GM12892 (cell line): ENCODE measurements around the gene PSMD1.
"Not testable (repeated sequence)": the region's sequence is repeated elsewhere in the genome, so short reads cannot be mapped to it uniquely, and the experiment has no call there.

ENCODE experiments used
- POLR2A ChIP-seq: IDR thresholded peaks from 2 replicates; pipeline ENCODE4 v1.6.1; 2011; ENCODE audit warnings: low read depth, low read length, control low read depth
- POLR2AphosphoS5 ChIP-seq: IDR thresholded peaks from 2 replicates; pipeline ENCODE4 v1.6.1; 2011; ENCODE audit warnings: low read depth, low read length, control low read depth
- TAF1 ChIP-seq: IDR thresholded peaks from 2 replicates; pipeline ENCODE4 v1.6.1; 2011; ENCODE audit warnings: low read depth, mild to moderate bottlenecking, control low read depth, low read length, borderline replicate concordance

DNA sequence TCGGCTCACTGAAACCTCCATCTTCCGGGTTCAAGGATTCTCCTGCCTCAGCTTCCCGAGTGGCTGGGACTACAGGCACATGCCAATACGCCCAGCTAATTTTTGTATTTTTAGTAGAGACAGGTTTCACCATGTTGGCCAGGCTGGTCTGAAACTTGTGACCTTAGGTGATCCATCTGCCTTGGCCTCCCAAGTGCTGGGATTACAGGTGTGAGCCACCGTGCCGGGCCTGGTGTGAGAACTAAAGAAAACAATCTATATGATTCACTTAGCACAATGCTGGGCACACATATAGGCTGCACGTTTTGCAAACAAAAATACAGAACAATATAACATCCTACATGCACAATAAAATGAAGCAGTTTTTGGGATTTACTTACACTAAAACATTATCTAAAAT is 140.5 kb downstream of the PSMD1 start:
- TF ChIP-seq POLR2A, POLR2AphosphoS5, TAF1: not testable (repeated sequence)
